ENCODE data around the gene GREB1. TPM values are rescaled to one million over a fixed set of nuclear protein-coding genes. Genes with fewer than 3 reads are reported as not detected.

The GREB1 gene
- total RNA-seq, 2 experiments from 2014 or later, result 0.10 to 0.29 TPM

- H3K4me1 Mint-ChIP-seq, result no peaks in the 10 kb centered on the region
- CTCF ChIA-PET, result no interaction called here
Measured at GRCh38 chr2:11516984-11517648, 16.7 kb upstream of the GREB1 start.

GRCh38 chr2:11517906-11518305 lies 15.9 kb upstream of the GREB1 start:
- Mint-ChIP-seq H3K9me3 (no peaks in the 10 kb centered on the region), H3K4me1 (no peaks in the 10 kb centered on the region), H3K4me3 (no peak overlapping the region), H3K36me3 (ENCODE audit: low read depth) (no peaks in the 10 kb centered on the region), H3K27ac (no peak overlapping the region), H3K27me3 (peaks cover 2% of the 10 kb centered on the region)
- ChIA-PET POLR2A (no interaction called here), CTCF (no interaction called here)
- DNase-seq, result no peak

More at GRCh38 chr2:11516984-11517648, 16.7 kb upstream of the GREB1 start:
- Mint-ChIP-seq H3K27ac (no peak overlapping the region), H3K9me3 (no peaks in the 10 kb centered on the region), H3K4me3 (no peak overlapping the region), H3K36me3 (ENCODE audit: low read depth) (no peaks in the 10 kb centered on the region), H3K27me3 (peaks cover 2% of the 10 kb centered on the region)
- POLR2A ChIA-PET, result no interaction called here
- no peak for DNase-seq

GRCh38 chr2:11520092-11520693 lies 13.7 kb upstream of the GREB1 start:
- no peaks in the 10 kb centered on the region for H3K36me3 Mint-ChIP-seq (ENCODE audit: low read depth)
- no peak for DNase-seq
- no peaks in the 10 kb centered on the region for H3K4me1 Mint-ChIP-seq
- no peak overlapping the region for H3K27ac Mint-ChIP-seq
- ChIA-PET CTCF (interaction anchor here (1.2 kb wide), 1 partner anchor 63 kb away, joined by 3 read pairs; no protein-coding TSS in a partner anchor), POLR2A (no interaction called here)
- no peaks in the 10 kb centered on the region for H3K27me3 Mint-ChIP-seq
- H3K4me3 Mint-ChIP-seq, result no peak overlapping the region
- no peaks in the 10 kb centered on the region for H3K9me3 Mint-ChIP-seq

DNA sequence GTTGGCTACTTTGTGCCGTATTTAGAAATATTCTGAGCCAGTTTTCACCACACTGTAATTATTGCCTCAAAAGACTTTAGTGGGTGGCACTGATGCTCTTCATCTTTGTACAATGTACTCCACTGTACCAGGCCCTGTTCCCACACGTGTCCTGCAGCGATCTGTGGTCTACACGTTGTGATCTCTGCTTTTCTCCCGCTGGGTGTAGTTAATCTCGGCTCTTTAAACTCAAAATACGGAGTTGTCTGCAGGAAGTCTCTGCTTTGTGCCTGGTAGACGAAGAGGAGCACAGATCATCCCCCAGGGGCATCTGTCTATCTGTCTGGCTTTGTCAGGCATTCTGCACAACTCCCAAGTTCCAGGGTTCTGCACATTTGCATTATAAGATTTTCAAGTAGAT lies 12.1 kb upstream of the GREB1 start:
- H3K4me3 Mint-ChIP-seq, result no peak overlapping the region
- no peaks in the 10 kb centered on the region for H3K36me3 Mint-ChIP-seq (ENCODE audit: low read depth)
- ChIA-PET POLR2A (no interaction called here), CTCF (no interaction called here)
- H3K4me1 Mint-ChIP-seq, result no peaks in the 10 kb centered on the region
- no peak for DNase-seq
- peaks cover 1% of the 10 kb centered on the region for H3K27me3 Mint-ChIP-seq
- no peaks in the 10 kb centered on the region for H3K9me3 Mint-ChIP-seq
- no peak overlapping the region for H3K27ac Mint-ChIP-seq

DNA sequence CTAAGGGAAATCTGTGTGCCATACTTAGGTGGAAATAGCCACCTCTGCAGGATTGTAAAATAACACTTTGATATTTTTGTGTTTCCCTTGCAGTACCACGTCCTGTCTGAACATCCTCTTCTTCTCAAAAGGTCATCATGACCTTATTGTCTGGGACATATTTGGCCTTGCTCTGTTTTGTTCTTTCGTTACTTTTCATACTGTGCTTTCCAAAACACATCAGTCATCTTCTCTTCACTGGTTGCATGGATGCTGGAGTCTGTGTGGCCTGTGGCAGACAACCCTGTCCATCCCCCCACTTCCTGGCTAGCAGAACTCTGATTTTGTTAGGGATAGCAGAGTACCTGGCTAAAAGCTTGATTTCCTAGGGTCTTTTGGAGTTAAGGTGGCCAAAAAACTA lies 9.4 kb upstream of the GREB1 start:
- Mint-ChIP-seq H3K27me3 (peaks cover 8% of the 10 kb centered on the region), H3K27ac (no peak overlapping the region), H3K4me1 (no peaks in the 10 kb centered on the region), H3K36me3 (ENCODE audit: low read depth) (no peaks in the 10 kb centered on the region), H3K4me3 (no peak overlapping the region), H3K9me3 (no peaks in the 10 kb centered on the region)
- ChIA-PET CTCF (no interaction called here), POLR2A (no interaction called here)
- DNase-seq, result no peak

DNA sequence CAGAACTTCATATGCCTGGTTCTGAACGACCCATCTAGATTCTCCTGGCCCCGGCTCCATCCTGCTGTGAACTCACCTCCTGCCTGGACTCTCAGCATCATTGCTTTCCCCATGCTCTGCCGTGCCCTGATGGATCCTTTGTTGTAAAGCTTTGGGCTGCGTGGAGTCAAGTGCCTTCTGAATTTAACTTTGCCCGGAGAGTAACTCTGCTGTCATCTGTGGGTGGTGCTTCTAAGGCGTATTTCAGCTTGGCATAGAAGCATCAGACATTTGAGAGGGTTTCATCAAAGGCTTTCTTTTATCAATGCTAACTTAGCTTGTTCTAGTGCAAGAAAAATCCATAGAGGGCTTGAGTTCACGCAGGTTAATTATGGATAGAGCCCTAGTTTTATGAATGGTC lies 8.1 kb upstream of the GREB1 start:
- POLR2A ChIA-PET, result no interaction called here
- no peaks in the 10 kb centered on the region for H3K9me3 Mint-ChIP-seq
- CTCF ChIA-PET, result interaction anchor here (1.1 kb wide), 2 partner anchors 32 to 76 kb away, joined by 3 read pairs; no protein-coding TSS in a partner anchor
- H3K27me3 Mint-ChIP-seq, result peaks cover 8% of the 10 kb centered on the region
- no peaks in the 10 kb centered on the region for H3K4me1 Mint-ChIP-seq
- no peak overlapping the region for H3K27ac Mint-ChIP-seq
- no peak for DNase-seq
- no peaks in the 10 kb centered on the region for H3K36me3 Mint-ChIP-seq (ENCODE audit: low read depth)
- H3K4me3 Mint-ChIP-seq, result no peak overlapping the region

GRCh38 chr2:11527001-11527400 lies 6.8 kb upstream of the GREB1 start:
- no peak overlapping the region for H3K4me3 Mint-ChIP-seq
- CTCF ChIA-PET, result no interaction called here
- peaks cover 8% of the 10 kb centered on the region for H3K27me3 Mint-ChIP-seq
- POLR2A ChIA-PET, result no interaction called here
- H3K9me3 Mint-ChIP-seq, result no peaks in the 10 kb centered on the region
- H3K27ac Mint-ChIP-seq, result no peak overlapping the region
- H3K36me3 Mint-ChIP-seq (ENCODE audit: low read depth), result no peaks in the 10 kb centered on the region
- H3K4me1 Mint-ChIP-seq, result no peaks in the 10 kb centered on the region
- no peak for DNase-seq

- no peaks in the 10 kb centered on the region for H3K36me3 Mint-ChIP-seq (ENCODE audit: low read depth)
Measured at GRCh38 chr2:11528228-11528627, 5.6 kb upstream of the GREB1 start.

GRCh38 chr2:11530864-11531465 lies 2.9 kb upstream of the GREB1 start:
- POLR2A ChIA-PET, result no interaction called here
- H3K27me3 Mint-ChIP-seq, result peaks cover 23% of the 10 kb centered on the region
- no peak overlapping the region for H3K27ac Mint-ChIP-seq
- DNase-seq, result no peak
- no peaks in the 10 kb centered on the region for H3K4me1 Mint-ChIP-seq
- H3K4me3 Mint-ChIP-seq, result no peak overlapping the region
- CTCF ChIA-PET, result interaction anchor here (0.7 kb wide), 1 partner anchor 59 kb away, joined by 4 read pairs; no protein-coding TSS in a partner anchor
- no peaks in the 10 kb centered on the region for H3K9me3 Mint-ChIP-seq
- H3K36me3 Mint-ChIP-seq (ENCODE audit: low read depth), result no peaks in the 10 kb centered on the region

More at GRCh38 chr2:11528228-11528627, 5.6 kb upstream of the GREB1 start:
- H3K27ac Mint-ChIP-seq, result no peak overlapping the region
- no peaks in the 10 kb centered on the region for H3K4me1 Mint-ChIP-seq
- ChIA-PET CTCF (no interaction called here), POLR2A (no interaction called here)
- DNase-seq, result no peak
- peaks cover 11% of the 10 kb centered on the region for H3K27me3 Mint-ChIP-seq
- H3K9me3 Mint-ChIP-seq, result no peaks in the 10 kb centered on the region
- no peak overlapping the region for H3K4me3 Mint-ChIP-seq

DNA sequence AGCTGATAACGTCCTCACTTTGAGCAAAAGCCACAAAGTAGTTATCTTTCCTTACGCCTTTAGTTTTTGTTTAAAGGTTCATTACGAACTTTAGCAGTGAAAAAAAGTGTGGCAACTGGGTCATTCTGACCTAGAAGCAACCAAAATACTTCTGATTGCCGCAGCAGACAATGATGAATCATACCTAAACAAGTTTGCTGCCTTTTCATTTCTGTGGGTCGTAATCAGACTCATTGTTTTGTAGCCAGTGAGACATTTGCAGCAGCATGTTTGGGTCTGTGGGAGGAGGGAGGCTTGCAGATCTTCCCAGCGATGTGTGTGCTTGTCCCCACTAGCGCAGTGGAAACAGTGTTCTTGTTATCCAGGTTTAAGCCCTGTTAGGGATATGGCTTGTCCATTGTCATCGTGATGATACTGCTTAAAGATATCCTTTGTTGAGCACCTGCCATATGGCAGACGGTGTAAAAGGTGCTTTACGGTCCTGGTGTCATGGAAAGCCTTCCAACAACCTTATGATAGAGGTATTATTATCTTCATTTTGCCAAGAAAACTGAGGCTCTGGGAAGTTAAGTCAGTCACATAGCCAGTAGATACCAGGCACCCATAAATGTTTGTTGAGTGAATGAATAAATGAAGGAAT lies 1.3 kb upstream of the GREB1 start:
- peaks cover 29% of the 10 kb centered on the region for H3K27me3 Mint-ChIP-seq

GRCh38 chr2:11534071-11534745 lies 363 bp downstream of the GREB1 start:
- Mint-ChIP-seq H3K27ac (no peak overlapping the region), H3K36me3 (ENCODE audit: low read depth) (no peaks in the 10 kb centered on the region), H3K9me3 (no peaks in the 10 kb centered on the region), H3K27me3 (peaks cover 22% of the 10 kb centered on the region), H3K4me3 (no peak overlapping the region), H3K4me1 (no peaks in the 10 kb centered on the region)
- POLR2A ChIA-PET, result no interaction called here
- no peak for DNase-seq
- CTCF ChIA-PET, result interaction anchor here (0.7 to 1.1 kb wide), 2 partner anchors 13 to 129 kb away, joined by 3 read pairs; no protein-coding TSS in a partner anchor

More for the DNA sequence above, 1.3 kb upstream of the GREB1 start:
- Mint-ChIP-seq H3K9me3 (no peaks in the 10 kb centered on the region), H3K27ac (no peak overlapping the region), H3K4me3 (no peak overlapping the region), H3K4me1 (no peaks in the 10 kb centered on the region), H3K36me3 (ENCODE audit: low read depth) (no peaks in the 10 kb centered on the region)
- no peak for DNase-seq
- ChIA-PET CTCF (no interaction called here), POLR2A (no interaction called here)

DNA sequence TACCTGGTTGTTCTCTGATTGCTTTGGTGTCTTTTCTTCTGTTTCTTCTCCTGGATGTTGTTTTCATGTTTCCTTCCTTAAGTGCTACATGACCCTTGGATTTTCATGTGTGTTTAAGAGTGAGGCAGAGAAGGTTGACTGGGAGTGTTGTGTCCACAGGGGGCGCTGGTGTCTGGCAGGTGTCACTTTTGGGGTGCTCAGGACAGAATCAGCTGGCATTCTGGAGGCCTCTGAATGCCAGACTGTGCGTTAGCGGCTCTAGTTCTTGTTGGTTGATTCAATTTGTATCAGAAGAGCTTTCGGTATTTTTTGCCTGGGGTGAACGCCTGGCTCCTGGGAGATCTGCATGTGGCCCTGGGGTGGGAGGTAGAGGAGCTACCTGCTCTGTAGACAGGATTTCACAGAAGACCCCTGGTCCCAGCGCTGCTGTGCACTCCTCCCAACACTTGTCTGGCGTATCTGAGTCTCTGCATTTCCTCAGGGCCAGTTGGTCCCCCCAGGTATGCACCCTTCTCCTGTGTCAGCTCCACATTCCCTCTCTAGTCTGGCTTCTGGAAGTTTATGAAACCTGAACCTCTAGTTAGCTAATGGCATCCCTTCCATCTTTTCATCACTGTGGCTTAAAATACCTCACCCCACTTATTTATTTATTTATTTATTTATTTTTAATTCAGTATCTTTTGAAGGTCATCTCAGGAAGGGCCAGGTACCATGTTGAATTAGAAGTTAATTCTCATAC lies 1.1 kb downstream of the GREB1 start:
- Mint-ChIP-seq H3K4me1 (no peaks in the 10 kb centered on the region), H3K27me3 (peaks cover 22% of the 10 kb centered on the region), H3K27ac (no peak overlapping the region), H3K36me3 (ENCODE audit: low read depth) (no peaks in the 10 kb centered on the region), H3K9me3 (no peaks in the 10 kb centered on the region), H3K4me3 (no peak overlapping the region)
- ChIA-PET POLR2A (no interaction called here), CTCF (interaction anchor here (0.7 to 1.1 kb wide), 2 partner anchors 13 to 128 kb away, joined by 3 read pairs; no protein-coding TSS in a partner anchor)
- DNase-seq, result no peak
